ENCODE measurements around the gene GAPVD1.
"Not testable (repeated sequence)": the region's sequence is repeated elsewhere in the genome, so short reads cannot be mapped to it uniquely, and the experiment has no call there.

GAPVD1 gene

DNA sequence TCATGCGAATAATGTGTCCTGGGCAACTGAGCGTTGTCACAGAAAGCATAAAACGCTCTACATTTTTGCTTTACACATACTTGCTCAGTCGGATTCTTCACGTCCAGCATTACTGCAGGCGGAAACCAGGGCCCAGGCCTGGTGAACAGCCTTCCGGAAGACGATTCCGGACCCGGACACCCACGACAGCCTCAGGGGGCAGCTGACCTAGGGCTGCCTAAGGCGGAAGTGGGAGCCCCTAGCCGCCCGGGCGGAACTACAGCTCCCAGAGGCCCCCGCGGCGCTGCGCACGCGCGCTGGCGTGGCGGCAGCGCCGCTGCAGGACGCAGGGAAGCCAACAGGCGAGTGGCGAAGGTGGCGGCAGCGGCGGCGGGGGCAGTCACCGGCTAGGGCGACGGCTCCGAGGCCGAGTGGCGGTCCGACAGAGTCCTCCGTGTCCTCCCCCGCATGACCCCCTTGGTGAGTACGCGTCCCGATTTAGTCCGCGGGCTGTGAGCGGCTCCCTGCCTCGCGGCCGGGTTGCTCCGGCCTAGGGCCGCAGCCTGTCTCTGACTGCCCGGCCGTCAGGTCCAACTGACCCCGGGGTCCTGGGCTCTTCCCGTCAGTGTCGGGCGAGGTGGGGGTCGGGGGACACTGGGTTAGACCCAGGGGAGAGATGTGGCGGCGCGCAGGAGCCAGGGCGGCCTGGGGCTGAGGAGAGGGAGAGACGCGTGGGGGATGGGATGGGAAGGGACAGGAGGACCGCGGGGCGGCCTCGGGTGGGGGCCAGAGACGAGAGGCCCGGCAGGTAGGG is at the start of gene GAPVD1:
Gene GAPVD1, plus strand, starts transcription at position 326 of the 793 bp plus-strand sequence. CDS start 37,096 bp downstream, outside the sequence.
- peak; percentile 94 for DNase-seq

GRCh38 chr9:125214186-125214585 is 47.4 kb upstream of the GAPVD1 start:
- DNase-seq: no peak

DNA sequence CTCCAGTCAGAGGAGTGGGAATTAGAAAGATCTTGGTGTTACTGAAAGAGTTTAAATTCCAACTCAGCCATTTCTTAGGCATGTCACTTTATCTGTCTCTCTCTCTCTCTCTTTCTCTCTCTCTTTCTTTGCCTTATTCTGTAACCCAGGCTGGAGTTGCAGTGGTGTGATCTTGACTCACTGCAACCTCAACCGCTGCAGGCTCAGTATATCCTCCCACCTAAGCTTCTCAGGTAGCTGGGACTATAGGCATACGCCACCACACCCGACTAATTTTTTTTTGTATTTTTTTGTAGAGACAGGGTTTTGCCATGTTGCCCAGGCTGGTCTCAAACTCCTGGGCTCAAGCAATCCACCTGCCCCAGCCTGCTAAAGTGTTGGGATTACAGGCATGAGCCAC is 43.0 kb upstream of the GAPVD1 start:
- DNase-seq: no peak

DNA sequence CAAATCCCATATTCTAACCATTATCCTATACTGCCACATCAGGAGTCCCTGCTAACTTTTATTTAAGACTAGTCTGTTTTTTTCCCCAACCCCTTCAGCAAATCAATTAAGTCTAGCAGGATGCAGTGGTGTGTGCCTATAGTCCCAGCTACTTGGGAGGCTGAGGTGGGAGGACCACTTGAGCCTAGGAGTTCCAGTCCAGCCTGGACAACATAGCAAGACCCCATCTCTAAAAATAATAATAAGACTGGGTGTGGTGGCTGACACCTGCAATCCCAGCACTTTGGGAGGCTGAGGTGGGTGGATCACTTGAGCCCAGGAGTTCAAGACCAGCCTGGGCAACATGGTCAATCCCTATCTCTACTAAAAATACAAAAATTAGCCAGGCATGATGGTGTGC is 36.8 kb upstream of the GAPVD1 start:
- DNase-seq: not testable (repeated sequence)

GRCh38 chr9:125227761-125228160 is 33.9 kb upstream of the GAPVD1 start:
- no peak for DNase-seq

DNA sequence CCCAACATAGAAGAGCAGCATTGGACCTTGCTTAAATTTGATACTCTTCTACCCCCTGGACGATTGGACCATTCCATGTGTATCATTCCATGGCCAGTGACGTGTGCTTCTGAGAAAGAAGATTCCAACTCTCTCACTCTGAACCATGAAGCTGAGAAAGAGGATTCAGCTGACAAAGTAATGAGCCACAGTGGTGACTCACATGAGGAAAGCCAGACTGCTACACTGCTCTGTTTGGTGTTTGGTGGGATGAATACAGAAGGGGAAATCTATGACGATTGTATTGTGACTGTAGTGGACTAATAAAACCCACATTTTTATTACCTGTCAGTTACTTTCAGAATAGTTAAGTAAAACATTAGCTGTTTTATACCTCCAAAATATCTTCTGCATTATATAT is 27.9 kb upstream of the GAPVD1 start:
- no peak for DNase-seq

- not testable (repeated sequence) for DNase-seq
These were observed 27.5 kb upstream of the GAPVD1 start for GRCh38 chr9:125234099-125234498.

GRCh38 chr9:125235804-125236519 is 25.7 kb upstream of the GAPVD1 start:
- no peak for DNase-seq

DNA sequence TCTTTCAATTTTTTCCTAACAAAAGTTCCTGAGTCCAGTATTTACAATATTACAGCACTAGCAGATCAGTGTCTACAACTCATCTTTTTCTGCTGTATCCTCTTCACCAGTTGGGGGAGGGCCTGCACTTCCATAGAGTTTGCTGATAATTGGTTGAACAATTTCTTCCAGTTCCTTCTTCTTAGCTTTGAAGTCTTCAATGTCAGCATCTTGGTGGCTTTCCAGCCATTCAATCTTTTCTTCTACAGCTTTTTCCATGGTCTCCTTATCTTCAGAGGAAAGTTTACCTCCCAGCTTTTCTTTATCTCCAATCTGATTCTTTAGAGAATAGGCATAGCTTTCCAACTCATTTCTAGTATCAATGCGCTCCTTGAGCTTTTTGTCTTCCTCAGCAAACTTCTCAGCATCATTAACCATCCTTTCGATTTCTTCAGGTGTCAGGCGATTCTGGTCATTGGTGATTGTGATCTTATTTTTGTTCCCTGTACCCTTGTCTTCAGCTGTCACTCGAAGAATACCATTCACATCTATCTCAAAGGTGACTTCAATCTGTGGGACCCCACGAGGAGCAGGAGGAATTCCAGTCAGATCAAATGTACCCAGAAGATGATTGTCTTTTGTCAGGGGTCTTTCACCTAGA is 25.0 kb upstream of the GAPVD1 start:
- not testable (repeated sequence) for DNase-seq

GRCh38 chr9:125238127-125238914 is 23.3 kb upstream of the GAPVD1 start:
- no peak for DNase-seq

GRCh38 chr9:125238915-125239446 is 22.6 kb upstream of the GAPVD1 start:
- DNase-seq: no peak

DNA sequence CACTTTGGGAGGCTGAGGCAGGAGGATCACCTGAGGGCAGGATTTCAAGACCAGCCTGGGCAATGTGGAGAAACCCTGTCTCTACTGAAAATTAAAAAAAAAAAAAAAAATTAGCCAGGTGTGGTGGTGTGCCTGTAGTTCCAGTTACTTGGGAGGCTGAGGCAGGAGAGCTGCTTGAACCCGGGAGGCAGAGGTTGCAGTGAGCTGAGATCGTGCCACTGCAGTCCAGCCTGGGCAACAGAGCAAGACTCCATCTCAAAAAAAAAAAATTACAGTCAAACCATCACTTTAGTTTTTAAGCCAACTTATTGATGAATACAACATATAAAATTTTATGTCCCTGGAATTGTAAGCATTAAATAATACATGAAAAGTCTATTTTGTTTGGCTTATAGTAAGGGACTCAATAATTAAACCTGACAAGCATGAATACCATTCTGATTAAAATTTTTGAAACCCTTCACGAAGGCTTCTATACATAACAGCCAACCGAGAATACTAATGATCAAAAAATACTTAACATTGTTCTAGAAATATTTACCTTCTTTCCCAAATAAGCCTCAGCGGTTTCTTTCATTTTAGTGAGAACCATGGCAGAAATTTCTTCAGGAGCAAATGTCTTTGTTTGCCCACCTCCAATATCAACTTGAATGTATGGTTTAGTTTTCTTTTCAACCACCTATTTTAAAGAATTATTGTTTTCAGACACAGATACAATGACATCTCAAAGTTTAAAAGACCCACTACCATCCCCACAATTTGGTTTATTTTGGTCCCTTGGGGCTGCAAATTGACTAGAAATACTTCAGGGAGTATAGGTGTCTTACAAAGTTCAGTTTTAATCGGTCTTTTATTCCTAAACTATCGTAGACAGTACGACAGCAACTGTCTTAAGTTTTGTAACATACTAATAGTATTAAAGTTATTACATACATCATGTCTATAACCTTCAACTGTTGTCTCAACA is 21.7 kb upstream of the GAPVD1 start:
- no peak for DNase-seq

DNA sequence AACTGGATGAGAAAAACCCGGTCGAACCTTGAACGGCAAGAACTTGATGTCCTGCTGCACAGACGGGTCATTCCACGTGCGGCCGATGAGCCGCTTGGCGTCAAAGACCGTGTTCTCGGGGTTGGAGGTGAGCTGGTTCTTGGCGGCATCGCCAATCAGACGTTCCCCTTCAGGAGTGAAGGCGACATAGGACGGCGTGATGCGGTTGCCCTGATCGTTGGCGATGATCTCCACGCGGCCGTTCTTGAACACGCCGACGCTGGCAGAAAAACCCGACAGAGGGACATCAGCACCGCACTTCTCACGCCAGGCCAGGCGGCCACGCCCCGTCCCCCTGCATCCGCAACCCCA is 21.0 kb upstream of the GAPVD1 start:
- DNase-seq: peak; percentile 50

DNA sequence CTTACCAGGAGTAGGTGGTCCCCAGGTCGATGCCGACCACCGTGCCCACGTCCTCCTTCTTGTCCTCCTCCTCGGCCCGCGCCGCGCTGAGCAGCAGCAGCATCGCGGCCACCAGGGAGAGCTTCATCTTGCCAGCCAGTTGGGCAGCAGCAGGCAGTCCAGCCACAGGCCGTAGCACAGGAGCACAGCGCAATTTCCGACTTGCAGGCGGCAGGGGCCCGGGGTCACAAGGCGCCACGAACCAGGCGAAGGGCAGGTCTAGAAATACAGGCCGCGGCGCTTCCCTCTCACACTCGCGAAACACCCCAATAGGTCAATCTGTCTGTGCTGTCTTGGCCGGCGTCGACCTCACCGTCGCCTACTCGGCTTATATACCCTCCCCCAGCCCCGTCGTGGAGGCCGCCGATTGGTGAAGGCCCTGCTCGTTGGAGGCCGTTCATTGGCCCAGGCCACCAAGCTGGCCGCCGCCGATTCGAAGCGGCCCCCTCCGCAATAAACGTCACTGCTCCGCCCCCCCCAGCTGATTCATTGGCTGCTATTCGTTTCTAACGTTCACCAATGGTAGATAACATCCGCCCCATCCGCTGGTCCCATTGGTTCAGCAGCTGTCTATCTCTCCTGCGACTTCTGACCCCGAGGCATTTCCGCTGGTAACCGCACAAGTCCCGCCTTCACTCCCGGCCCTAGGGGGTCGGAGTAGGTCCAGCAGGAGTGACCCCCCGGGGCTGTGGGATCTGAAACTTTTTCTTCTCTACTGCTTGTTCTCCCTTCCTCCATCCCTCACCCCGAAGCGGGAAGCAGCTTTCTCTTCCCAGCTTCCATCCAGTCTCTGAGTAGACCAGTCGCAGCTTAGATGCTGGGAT is 20.4 kb upstream of the GAPVD1 start, which contains the start of gene HSPA5:
Gene HSPA5, minus strand, starts transcription at position 344 of the 863 bp plus-strand sequence. Its CDS starts 217 bp downstream, at position 127.
- DNase-seq: peak; percentile 100

GRCh38 chr9:125241863-125242739 is 19.5 kb upstream of the GAPVD1 start:
- DNase-seq: no peak

- DNase-seq: no peak
These were observed 17.8 kb upstream of the GAPVD1 start for GRCh38 chr9:125243792-125244260.

GRCh38 chr9:125246261-125246667 is 15.4 kb upstream of the GAPVD1 start:
- no peak for DNase-seq

- no peak for DNase-seq
These were observed 7.4 kb upstream of the GAPVD1 start for GRCh38 chr9:125254231-125254630.

DNA sequence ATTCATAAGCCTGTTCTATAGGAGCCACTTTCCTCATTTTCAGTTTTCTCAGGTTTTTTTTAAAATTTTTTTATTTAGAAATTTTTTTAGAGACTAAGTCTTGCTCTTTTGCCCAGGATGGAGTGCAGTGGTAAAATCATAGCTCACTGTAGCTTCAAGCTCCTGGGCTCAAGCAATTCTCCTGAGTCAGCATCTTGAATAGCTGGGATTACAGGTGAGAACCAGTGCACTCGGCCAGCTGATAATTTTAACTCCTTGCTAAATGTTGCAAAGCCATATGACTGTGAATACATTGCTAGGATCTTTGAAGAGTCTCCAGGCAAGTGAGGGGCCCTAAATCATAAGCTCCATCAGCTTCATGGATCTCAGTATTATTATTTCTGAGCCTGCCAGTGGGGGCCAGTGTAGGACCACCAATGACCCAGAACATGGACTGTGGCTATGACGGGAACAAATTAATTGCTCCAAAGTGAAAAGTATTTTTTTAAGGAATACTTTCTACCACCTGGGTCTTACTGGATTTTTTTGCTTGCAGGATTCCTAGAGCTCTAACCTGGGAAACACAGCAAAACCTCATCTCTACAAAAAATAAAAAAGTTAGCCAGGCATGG is 5.7 kb upstream of the GAPVD1 start:
- DNase-seq: no peak
